Measurements from ENCODE around the gene HP1BP3. TPM values are rescaled to one million over a fixed set of nuclear protein-coding genes. Genes with fewer than 3 reads are reported as not detected.
A peak's percentile ranks its signal among the peaks of the same experiment; 100 is the strongest.

Gene HP1BP3
- total and polyA plus RNA-seq, 2 of the 4 experiments (the other 2 are of a cell fraction), result 88.4 to 151 TPM

- DNase-seq (peak; percentile 25), ATAC-seq (ENCODE audit: low read depth) (no peak)
- Histone ChIP-seq H2AK5ac (ENCODE audit: low read depth, low read length) (peak overlapping the region; percentile 57), H3K14ac (replicated peaks; ENCODE audit: low read depth, low read length) (0 out of 2 replicates have a peak overlapping the region, but pooled peaks have one; percentile 29), H4K5ac (ENCODE audit: low read depth, low read length) (0 out of 2 replicates have a peak overlapping the region, but pooled peaks have one; percentile 14), H3K18ac (ENCODE audit: low read depth, low read length) (no peak overlapping the region), H3K27ac (ENCODE audit: insufficient read depth, low read length) (no peak overlapping the region), H3K9me1 (ENCODE audit: insufficient read depth, low read length) (peaks cover 20% of the 10 kb centered on the region), H2AK9ac (replicated peaks; ENCODE audit: low read depth, low read length, poor library complexity) (no peak overlapping the region), H3K23ac (ENCODE audit: low read depth, low read length) (no peak overlapping the region), H4K91ac (ENCODE audit: insufficient read depth, low read depth, low read length) (peak overlapping the region; percentile 52), H2BK120ac (ENCODE audit: low read depth, low read length) (peak overlapping the region; percentile 16; the same call in 1 of the 2 replicates), H2BK5ac (ENCODE audit: low read depth, low read length, poor library complexity, severe bottlenecking) (peak overlapping the region; percentile 23), H3K79me1 (ENCODE audit: low read depth in 1 of 2, low read length in 2 of 2) (peaks cover 13 to 40% of the 10 kb centered on the region in 2 experiments), H3K27me3 (ENCODE audit: control insufficient read depth, insufficient read depth, low read length) (no peaks in the 10 kb centered on the region), H2AFZ (replicated peaks; ENCODE audit: low read length, poor library complexity) (no peak overlapping the region), H3K9ac (ENCODE audit: low read depth, low read length) (no peak overlapping the region), H2BK20ac (ENCODE audit: low read depth, low read length) (peak overlapping the region; percentile 43; the same call in 1 of the 2 replicates), H3K4me2 (ENCODE audit: low read depth, low read length) (no peak overlapping the region), H3K4ac (ENCODE audit: low read depth, low read length) (peak overlapping the region; percentile 49), H3K56ac (ENCODE audit: extremely low read depth, insufficient read depth, low read length) (no peak overlapping the region), H3K36me3 (ENCODE audit: control insufficient read depth, insufficient read depth, low read length) (peaks cover 10% of the 10 kb centered on the region), H3K4me1 (ENCODE audit: control insufficient read depth, insufficient read depth, low read length) (peaks cover 25% of the 10 kb centered on the region), H2BK15ac (ENCODE audit: low read depth, low read length) (peak overlapping the region; percentile 36; the same call in 1 of the 3 replicates), H3K9me3 (ENCODE audit: control insufficient read depth, insufficient read depth, low read length) (no peaks in the 10 kb centered on the region), H4K20me1 (ENCODE audit: insufficient read depth, low read length) (no peaks in the 10 kb centered on the region; the same call in 1 of the 2 replicates), H3K4me3 (ENCODE audit: insufficient read depth, low read depth, low read length) (no peak overlapping the region), H4K8ac (ENCODE audit: low read depth in 2 of 2, low read length in 2 of 2) (peak overlapping the region in 1 of 2 experiments; percentile 4; a peak in 1 of 4 replicates)
- TF ChIP-seq RFX5 (IDR thresholded peaks at IDR 0.05; ENCODE audit: low read depth, low read length), result no peak
- TF ChIP-seq CTCF (conservative IDR thresholded peaks at IDR 0.05; ENCODE audit: low read depth, low read length), result no peak
- no peak for TF ChIP-seq RCOR1 (IDR thresholded peaks at IDR 0.05; ENCODE audit: insufficient replicate concordance, low read length)
- no peak for TF ChIP-seq USF2 (IDR thresholded peaks at IDR 0.05; ENCODE audit: low read depth, low read length)
- CTCF ChIA-PET, result no interaction called here
- in situ Hi-C loops (cut with MboI; ENCODE audit: low sequenced_read_pairs), result no loop called here
- dilution Hi-C loops (cut with HindIII; ENCODE audit: low sequenced_read_pairs, unreplicated experiment), result no loop called here
- WGBS, 2 experiments (ENCODE audit: extremely low coverage in 2 of 2, insufficient read length in 1 of 2), result 73% methylated on average over 5 of the region's 7 CpGs; no CpG with 5 or more reads in 1 of the 2 experiments
- intact Hi-C loops (cut with micrococcal nuclease), result no loop called here
- no TSS peak for BruUV-seq (replicated peaks)
- POLR2A ChIA-PET (ENCODE audit: unreplicated experiment), result no interaction called here
These were observed 51.5 kb downstream of the HP1BP3 start for GRCh38 chr1:20735581-20736111.
